Trophoblast cell (in vitro differentiated cells and primary cell): ENCODE measurements around the gene FPGS.
A peak's percentile ranks its signal among the peaks of the same experiment; 100 is the strongest.
"Not testable (repeated sequence)": the region's sequence is repeated elsewhere in the genome, so short reads cannot be mapped to it uniquely, and the experiment has no call there.

Experiments used
- DNase-seq, 2 donors: peaks; one replicate each; pipeline ENCODE4 v3.0.0-alpha.2; 2016
- H2AFZ ChIP-seq: 2 replicates; pipeline ENCODE4 v1.6.1; 2013; ENCODE audit warnings: low read length, moderate library complexity, mild to moderate bottlenecking; ENCODE audit not compliant: insufficient read depth, poor library complexity
- H2AK5ac ChIP-seq: 2 replicates; pipeline ENCODE4 v1.6.1; 2013; ENCODE audit warnings: mild to moderate bottlenecking, low read length
- H2BK120ac ChIP-seq: 2 replicates; pipeline ENCODE4 v1.6.1; 2013; ENCODE audit warnings: low read length, mild to moderate bottlenecking, moderate library complexity; ENCODE audit not compliant: insufficient read depth, poor library complexity
- H2BK12ac ChIP-seq: 2 replicates; pipeline ENCODE4 v1.6.1; 2013; ENCODE audit warnings: mild to moderate bottlenecking, low read length, moderate library complexity
- H2BK5ac ChIP-seq: 2 replicates; pipeline ENCODE4 v1.6.1; 2013; ENCODE audit warnings: low read length, low read depth, moderate library complexity, mild to moderate bottlenecking; ENCODE audit not compliant: poor library complexity
- H3K14ac ChIP-seq: 2 replicates; pipeline ENCODE4 v1.6.1; 2013; ENCODE audit warnings: mild to moderate bottlenecking, low read length
- H3K18ac ChIP-seq: 2 replicates; pipeline ENCODE4 v1.6.1; 2013; ENCODE audit warnings: mild to moderate bottlenecking, low read length
- H3K23ac ChIP-seq: 2 replicates; pipeline ENCODE4 v1.6.1; 2013; ENCODE audit warnings: low read length
- H3K27ac ChIP-seq: 2 replicates; pipeline ENCODE4 v1.5.1; 2013; ENCODE audit warnings: low read depth, mild to moderate bottlenecking, inconsistent platforms, low read length, moderate library complexity
- H3K27me3 ChIP-seq: 2 replicates; pipeline ENCODE4 v1.6.1; 2013; ENCODE audit warnings: inconsistent platforms, mild to moderate bottlenecking, low read length, moderate library complexity; ENCODE audit not compliant: insufficient read depth
- H3K36me3 ChIP-seq, 2 experiments: 1 replicate in 1 of 2; 2 replicates in 1 of 2; pipeline ENCODE4 v1.6.1; 2013; ENCODE audit warnings: low read length in 2 of 2, mild to moderate bottlenecking in 2 of 2, moderate library complexity in 1 of 2; ENCODE audit not compliant: insufficient read depth in 2 of 2, control insufficient read depth in 1 of 2
- H3K4ac ChIP-seq: 2 replicates; pipeline ENCODE4 v1.6.1; 2013; ENCODE audit warnings: low read depth, mild to moderate bottlenecking, low read length, moderate library complexity
- H3K4me1 ChIP-seq, 2 experiments: 1 replicate in 1 of 2; 2 replicates in 1 of 2; pipeline ENCODE4 v1.6.1; 2013; ENCODE audit warnings: low read length in 2 of 2, mild to moderate bottlenecking in 2 of 2, moderate library complexity in 1 of 2; ENCODE audit not compliant: insufficient read depth in 2 of 2, control insufficient read depth in 1 of 2
- H3K4me2 ChIP-seq: 2 replicates; pipeline ENCODE4 v1.6.1; 2013; ENCODE audit warnings: inconsistent platforms, mild to moderate bottlenecking, low read length, moderate library complexity
- H3K4me3 ChIP-seq: 2 replicates; pipeline ENCODE4 v1.5.1; 2013; ENCODE audit warnings: mild to moderate bottlenecking, low read depth, low read length, inconsistent platforms
- H3K79me1 ChIP-seq: one replicate; pipeline ENCODE4 v1.6.1; 2013; ENCODE audit warnings: low read length
- H3K79me2 ChIP-seq: 2 replicates; pipeline ENCODE4 v1.6.1; 2013; ENCODE audit warnings: low read length, mild to moderate bottlenecking; ENCODE audit not compliant: control insufficient read depth, insufficient read depth, poor library complexity
- H3K9ac ChIP-seq: 2 replicates; pipeline ENCODE4 v1.6.1; 2013; ENCODE audit warnings: mild to moderate bottlenecking, low read length
- H3K9me3 ChIP-seq: 2 replicates; pipeline ENCODE4 v1.6.1; 2013; ENCODE audit warnings: low read depth, mild to moderate bottlenecking, control low read depth, inconsistent platforms, low read length; ENCODE audit not compliant: insufficient read depth
- H4K12ac ChIP-seq: 2 replicates; pipeline ENCODE4 v1.6.1; 2013; ENCODE audit warnings: low read depth, mild to moderate bottlenecking, low read length, moderate library complexity
- H4K8ac ChIP-seq: 2 replicates; pipeline ENCODE4 v1.6.1; 2013; ENCODE audit warnings: low read depth, mild to moderate bottlenecking, low read length, moderate library complexity
- H4K91ac ChIP-seq: one replicate; pipeline ENCODE4 v1.6.1; 2013; ENCODE audit warnings: low read depth, mild to moderate bottlenecking, low read length, moderate library complexity
- WGBS: extraction: QIAGEN DNeasy Blood & Tissue Kit; methylation state at CpG from one replicate; pipeline ENCODE4 v1.1.7; 2013; ENCODE audit warnings: missing lambda C conversion rate; ENCODE audit not compliant: insufficient read length, insufficient coverage; ENCODE audit errors: extremely low coverage; 5-methylcytosine and 5-hydroxymethylcytosine counted together

The FPGS gene

DNA sequence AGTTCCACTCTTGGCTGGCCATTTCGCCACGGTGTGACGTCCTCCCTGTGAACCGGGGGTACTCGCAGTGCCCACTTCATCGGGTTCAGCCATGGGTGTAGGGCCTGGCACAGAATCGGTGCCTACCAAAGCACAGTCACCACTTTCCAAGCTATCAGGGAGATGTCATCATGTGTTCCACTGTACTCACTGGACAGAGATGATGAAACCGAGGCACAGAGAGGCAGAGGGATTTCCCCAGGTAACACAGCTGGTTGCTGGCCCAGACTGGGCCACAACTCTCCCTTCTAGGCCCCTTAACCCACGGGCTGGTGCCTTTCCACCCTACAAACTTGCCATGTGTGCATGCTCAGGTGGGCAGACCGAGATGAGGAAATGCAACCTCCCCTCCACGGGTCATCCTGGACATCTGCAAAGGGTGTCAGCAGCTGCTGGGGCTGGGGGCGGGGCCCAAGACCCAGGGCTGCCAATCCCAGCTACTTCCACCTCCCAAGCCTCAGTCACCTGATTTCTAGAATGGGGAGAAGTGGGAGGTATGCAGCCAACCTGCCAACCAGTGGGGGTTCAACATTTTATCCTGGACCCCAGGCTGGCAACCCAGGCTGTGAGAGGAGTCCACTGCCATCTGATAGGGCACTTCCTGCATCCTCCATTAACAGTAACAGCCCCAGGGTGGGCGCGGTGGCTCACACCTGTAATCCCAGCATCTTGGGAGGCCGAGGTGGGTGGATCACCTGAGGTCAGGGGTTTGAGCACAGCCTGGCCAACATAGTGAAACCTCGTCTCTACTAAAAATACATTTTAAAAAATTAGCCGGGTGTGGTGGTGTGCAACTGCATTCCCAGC is 23.3 kb upstream of the FPGS start:
- Histone ChIP-seq H3K4ac (no peak overlapping the region), H3K27me3 (no peaks in the 10 kb centered on the region), H3K9me3 (peaks cover 2% of the 10 kb centered on the region), H2BK120ac (no peak overlapping the region), H2BK12ac (no peak overlapping the region), H3K4me3 (no peak overlapping the region), H2AK5ac (no peak overlapping the region), H2BK5ac (no peak overlapping the region), H2AFZ (no peak overlapping the region), H3K4me2 (no peak overlapping the region), H3K9ac (no peak overlapping the region), H3K36me3 (no peaks in the 10 kb centered on the region), H3K27ac (no peak overlapping the region), H4K12ac (no peak overlapping the region), H3K14ac (no peak overlapping the region), H3K79me1 (no peaks in the 10 kb centered on the region), H4K8ac (no peak overlapping the region), H4K91ac (no peak overlapping the region), H3K23ac (no peak overlapping the region), H3K4me1 (no peaks in the 10 kb centered on the region), H3K79me2 (no peaks in the 10 kb centered on the region), H3K18ac (no peak overlapping the region)
- WGBS, result no CpG with 5 or more reads among the region's 17 CpGs
- peak in 1 of 2 donors; percentile 19 for DNase-seq

DNA sequence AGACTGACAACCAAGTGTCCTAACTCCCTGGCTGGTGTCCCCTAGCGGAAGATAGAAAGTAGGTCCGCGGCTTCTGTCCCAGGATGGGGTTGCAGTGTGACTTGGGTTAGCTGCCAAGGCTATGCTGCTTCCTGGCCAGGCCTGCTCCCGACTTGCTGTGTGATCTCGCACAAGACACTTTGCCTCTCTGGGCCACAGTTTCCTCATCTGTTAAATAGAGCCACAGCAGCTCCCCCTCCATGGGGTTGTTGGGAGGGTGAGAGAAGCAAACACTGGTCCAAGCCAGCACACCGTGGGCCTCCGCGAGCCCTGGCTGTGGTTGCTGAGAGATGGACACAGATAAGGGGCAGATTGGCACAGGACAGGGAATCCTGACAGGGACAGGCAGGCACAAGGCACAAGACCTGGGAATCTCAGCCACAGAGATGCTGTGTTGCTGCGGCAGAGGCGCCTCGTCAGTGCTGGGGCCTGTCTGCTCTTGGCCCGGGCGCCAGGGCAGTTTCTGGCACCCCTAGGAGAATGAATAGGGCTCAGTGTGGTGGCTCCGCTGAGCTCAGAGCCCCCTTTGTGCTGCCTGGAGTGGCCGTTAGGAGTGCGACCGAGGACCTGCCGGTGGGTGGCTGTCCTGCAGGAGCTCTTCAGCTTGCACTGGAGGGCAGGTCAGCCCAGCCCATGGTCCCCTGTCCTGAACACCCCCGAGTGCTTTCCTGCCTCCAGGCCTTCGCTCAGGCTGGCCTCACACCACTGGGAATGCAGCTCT is 22.4 kb upstream of the FPGS start:
- no peaks in the 10 kb centered on the region for H3K79me2 ChIP-seq
- no peak overlapping the region for H4K91ac ChIP-seq
- H4K8ac ChIP-seq, result no peak overlapping the region
- H3K9me3 ChIP-seq, result peaks cover 2% of the 10 kb centered on the region
- no CpG with 5 or more reads among the region's 20 CpGs for WGBS
- no peak overlapping the region for H2BK5ac ChIP-seq
- no peak overlapping the region for H3K4ac ChIP-seq
- no peaks in the 10 kb centered on the region for H3K27me3 ChIP-seq
- no peak overlapping the region for H3K27ac ChIP-seq
- no peak overlapping the region for H2AFZ ChIP-seq
- no peak overlapping the region for H3K23ac ChIP-seq
- H3K36me3 ChIP-seq, result no peaks in the 10 kb centered on the region
- H3K18ac ChIP-seq, result no peak overlapping the region
- peaks cover 0 to 3% of the 10 kb centered on the region in 2 experiments for H3K4me1 ChIP-seq
- H3K4me3 ChIP-seq, result no peak overlapping the region
- H2AK5ac ChIP-seq, result no peak overlapping the region
- H2BK12ac ChIP-seq, result no peak overlapping the region
- H4K12ac ChIP-seq, result no peak overlapping the region
- no peaks in the 10 kb centered on the region for H3K79me1 ChIP-seq
- DNase-seq, result no peak
- H3K14ac ChIP-seq, result no peak overlapping the region
- H3K9ac ChIP-seq, result no peak overlapping the region
- H2BK120ac ChIP-seq, result no peak overlapping the region
- H3K4me2 ChIP-seq, result no peak overlapping the region

- not testable (repeated sequence) for H2BK5ac ChIP-seq, H3K4me2 ChIP-seq, H4K12ac ChIP-seq, H3K14ac ChIP-seq, H3K36me3 ChIP-seq, H3K9me3 ChIP-seq, H2BK120ac ChIP-seq, H3K23ac ChIP-seq, H3K18ac ChIP-seq, H2AK5ac ChIP-seq, H3K4me3 ChIP-seq, H2BK12ac ChIP-seq, H3K27me3 ChIP-seq, H3K4me1 ChIP-seq, H3K79me1 ChIP-seq, H3K9ac ChIP-seq, H4K91ac ChIP-seq, H3K27ac ChIP-seq, H3K79me2 ChIP-seq, H4K8ac ChIP-seq, H2AFZ ChIP-seq, H3K4ac ChIP-seq
- WGBS, result no CpG with 5 or more reads among the region's 9 CpGs
- DNase-seq, result peak in 1 of 2 donors; percentile 43
Observed at GRCh38 chr9:127780909-127781308, 21.8 kb upstream of the FPGS start.

DNA sequence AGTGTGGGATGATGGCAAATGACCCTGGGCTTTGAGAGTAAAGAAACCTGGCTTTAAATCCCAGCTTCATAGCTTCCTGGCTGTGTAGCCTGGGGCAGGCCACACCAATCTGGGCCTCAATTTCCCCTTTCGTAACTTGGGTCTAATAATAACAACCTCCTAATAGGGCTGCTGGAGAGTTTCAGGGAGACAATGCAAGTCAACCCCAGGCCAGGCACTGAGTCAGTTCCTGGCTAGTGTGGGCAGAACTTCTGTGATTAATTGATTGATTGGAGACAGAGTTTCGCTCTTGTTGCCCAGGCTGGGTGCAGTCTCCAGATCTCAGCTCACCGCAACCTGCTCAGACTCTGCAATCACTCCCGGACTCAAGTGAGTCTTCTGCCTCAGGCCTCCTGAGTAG is 20.9 kb upstream of the FPGS start:
- H3K9ac ChIP-seq, result no peak overlapping the region
- WGBS, result no CpG with 5 or more reads among the region's 4 CpGs
- H3K23ac ChIP-seq, result no peak overlapping the region
- no peaks in the 10 kb centered on the region for H3K36me3 ChIP-seq
- H3K27me3 ChIP-seq, result no peaks in the 10 kb centered on the region
- H3K9me3 ChIP-seq, result peaks cover 2% of the 10 kb centered on the region
- H3K27ac ChIP-seq, result no peak overlapping the region
- DNase-seq, result no peak
- no peak overlapping the region for H3K18ac ChIP-seq
- H3K4me3 ChIP-seq, result no peak overlapping the region
- H3K4ac ChIP-seq, result no peak overlapping the region
- no peak overlapping the region for H2BK12ac ChIP-seq
- no peak overlapping the region for H4K91ac ChIP-seq
- no peak overlapping the region for H2BK120ac ChIP-seq
- H4K8ac ChIP-seq, result no peak overlapping the region
- no peak overlapping the region for H2AK5ac ChIP-seq
- peaks cover 0 to 3% of the 10 kb centered on the region in 2 experiments for H3K4me1 ChIP-seq
- H3K4me2 ChIP-seq, result no peak overlapping the region
- no peak overlapping the region for H2BK5ac ChIP-seq
- no peak overlapping the region for H3K14ac ChIP-seq
- H4K12ac ChIP-seq, result no peak overlapping the region
- peaks cover 8% of the 10 kb centered on the region for H3K79me2 ChIP-seq
- peaks cover 6% of the 10 kb centered on the region for H3K79me1 ChIP-seq
- H2AFZ ChIP-seq, result no peak overlapping the region
